Measurements from ENCODE around the gene TAS2R41. TPM values are rescaled to one million over a fixed set of nuclear protein-coding genes. Genes with fewer than 3 reads are reported as not detected.

The TAS2R41 gene
- total RNA-seq, 1 experiment from 2014 or later: not detected

DNA sequence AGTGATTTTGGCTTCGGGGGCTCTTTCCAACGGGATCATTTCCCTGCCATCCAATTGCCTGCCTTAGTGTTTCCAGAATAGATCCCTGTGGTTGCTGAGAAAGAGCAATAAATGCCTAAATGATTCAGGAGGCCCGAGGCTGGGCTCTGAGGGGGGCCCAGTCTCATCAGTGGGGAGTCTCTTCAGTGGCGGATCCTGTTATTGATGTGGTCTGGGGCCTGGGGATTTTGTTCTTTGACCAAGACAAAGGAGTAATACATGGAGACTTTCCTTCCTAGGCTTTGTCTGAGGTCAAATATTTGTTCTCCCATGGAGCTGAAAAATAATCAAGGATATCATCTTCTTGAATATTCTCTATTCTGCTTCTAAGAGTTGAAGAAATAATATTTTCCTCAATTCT is 40.8 kb downstream of the TAS2R41 start:
- DNase-seq: no peak
- H3K27ac Mint-ChIP-seq: no peak overlapping the region
- Histone ChIP-seq H2AFZ (ENCODE audit: low read length) (no peak overlapping the region), H3K4me2 (ENCODE audit: insufficient read depth, insufficient read length, low read length) (no peak overlapping the region), H3K18ac (ENCODE audit: insufficient read length, low read depth, low read length) (no peak overlapping the region), H4K5ac (ENCODE audit: insufficient read length, low read depth, low read length) (no peak overlapping the region), H3K4ac (ENCODE audit: low read depth, low read length) (no peak overlapping the region), H3K79me1 (ENCODE audit: insufficient read depth, low read depth, low read length, poor library complexity, severe bottlenecking) (no peaks in the 10 kb centered on the region), H3K23me2 (ENCODE audit: insufficient read length, low read depth, low read length, poor library complexity, severe bottlenecking) (no peaks in the 10 kb centered on the region), H3K14ac (ENCODE audit: insufficient read depth, low read length) (no peak overlapping the region), H2BK15ac (ENCODE audit: low read depth, low read length) (no peak overlapping the region), H2BK5ac (ENCODE audit: insufficient read length, low read length) (no peak overlapping the region), H2BK120ac (ENCODE audit: low read depth, low read length, poor library complexity, severe bottlenecking) (no peak overlapping the region), H2AK5ac (ENCODE audit: insufficient read length, low read length) (no peak overlapping the region), H3K56ac (ENCODE audit: insufficient read length, low read depth, low read length) (no peak overlapping the region), H3K9ac (ENCODE audit: extremely low read depth, insufficient read length, low read length) (no peak overlapping the region), H3K23ac (ENCODE audit: insufficient read length, low read depth, low read length) (no peak overlapping the region), H3K27ac (ENCODE audit: insufficient read length, low read depth, low read length) (no peak overlapping the region), H3K4me1 (ENCODE audit: insufficient read depth, low read length) (no peaks in the 10 kb centered on the region; the same call in 1 of the 2 replicates), H3K27me3 (ENCODE audit: insufficient read depth, low read length) (no peaks in the 10 kb centered on the region), H4K91ac (ENCODE audit: insufficient read length, low read depth, low read length) (no peak overlapping the region), H3T11ph (ENCODE audit: low read length) (no peak overlapping the region), H3K9me3 (ENCODE audit: control insufficient read depth, low read depth, low read length) (no peaks in the 10 kb centered on the region), H3K79me2 (ENCODE audit: insufficient read depth, low read length) (no peaks in the 10 kb centered on the region; the same call in 1 of the 2 replicates), H2BK20ac (ENCODE audit: low read depth, low read length, poor library complexity, severe bottlenecking) (no peak overlapping the region), H2BK12ac (ENCODE audit: insufficient read length, low read depth, low read length) (no peak overlapping the region), H4K8ac (replicated peaks; ENCODE audit: insufficient read length, low read depth, low read length) (no peak overlapping the region), H4K20me1 (ENCODE audit: control insufficient read depth, insufficient read depth, insufficient read length) (no peaks in the 10 kb centered on the region)
- H3K4me1 Mint-ChIP-seq: peaks cover 24 to 26% of the 10 kb centered on the region in 2 experiments
- H3K36me3 Mint-ChIP-seq (ENCODE audit: insufficient read depth in 1 of 3, low read depth in 3 of 3): no peaks in the 10 kb centered on the region
- no CpG with 5 or more reads among the region's 4 CpGs for WGBS (ENCODE audit: extremely low coverage, insufficient read length, low lambda C conversion rate)
- TF ChIP-seq, protein P1, sequence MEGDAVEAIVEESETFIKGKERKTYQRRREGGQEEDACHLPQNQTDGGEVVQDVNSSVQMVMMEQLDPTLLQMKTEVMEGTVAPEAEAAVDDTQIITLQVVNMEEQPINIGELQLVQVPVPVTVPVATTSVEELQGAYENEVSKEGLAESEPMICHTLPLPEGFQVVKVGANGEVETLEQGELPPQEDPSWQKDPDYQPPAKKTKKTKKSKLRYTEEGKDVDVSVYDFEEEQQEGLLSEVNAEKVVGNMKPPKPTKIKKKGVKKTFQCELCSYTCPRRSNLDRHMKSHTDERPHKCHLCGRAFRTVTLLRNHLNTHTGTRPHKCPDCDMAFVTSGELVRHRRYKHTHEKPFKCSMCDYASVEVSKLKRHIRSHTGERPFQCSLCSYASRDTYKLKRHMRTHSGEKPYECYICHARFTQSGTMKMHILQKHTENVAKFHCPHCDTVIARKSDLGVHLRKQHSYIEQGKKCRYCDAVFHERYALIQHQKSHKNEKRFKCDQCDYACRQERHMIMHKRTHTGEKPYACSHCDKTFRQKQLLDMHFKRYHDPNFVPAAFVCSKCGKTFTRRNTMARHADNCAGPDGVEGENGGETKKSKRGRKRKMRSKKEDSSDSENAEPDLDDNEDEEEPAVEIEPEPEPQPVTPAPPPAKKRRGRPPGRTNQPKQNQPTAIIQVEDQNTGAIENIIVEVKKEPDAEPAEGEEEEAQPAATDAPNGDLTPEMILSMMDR (conservative IDR thresholded peaks at IDR 0.05): no peak
- H3K27me3 Mint-ChIP-seq (ENCODE audit: low read depth): peaks cover 18% of the 10 kb centered on the region
- H3K9me3 Mint-ChIP-seq: no peaks in the 10 kb centered on the region
- no peak overlapping the region for H3K4me3 Mint-ChIP-seq
